Right kidney (tissue), 9 donors: ENCODE measurements around the gene MRPS33.
"Not testable (repeated sequence)": the region's sequence is repeated elsewhere in the genome, so short reads cannot be mapped to it uniquely, and the experiment has no call there.

Experiments
- DNase-seq: peaks from one replicate; pipeline ENCODE4 v3.0.0-alpha.2; 2016
- long read RNA-seq, 8 donors: transcript quantifications; one replicate each; lab custom pipeline, GENCODE V29; 2026

MRPS33 gene
- long read RNA-seq, donor 1, full-length matches to known transcripts: 89 of 115 reads
- long read RNA-seq, donor 1, partial matches to known transcripts: 26 of 115 reads
- long read RNA-seq, donor 1, other reads (novel, unspliced or antisense): 0 of 115 reads
- long read RNA-seq, donor 2, full-length matches to known transcripts: 45 of 54 reads
- long read RNA-seq, donor 2, partial matches to known transcripts: 9 of 54 reads
- long read RNA-seq, donor 2, other reads (novel, unspliced or antisense): 0 of 54 reads
- long read RNA-seq, donor 3, full-length matches to known transcripts: 25 of 34 reads
- long read RNA-seq, donor 3, partial matches to known transcripts: 9 of 34 reads
- long read RNA-seq, donor 3, other reads (novel, unspliced or antisense): 0 of 34 reads
- long read RNA-seq, donor 4, full-length matches to known transcripts: 37 of 44 reads
- long read RNA-seq, donor 4, partial matches to known transcripts: 7 of 44 reads
- long read RNA-seq, donor 4, other reads (novel, unspliced or antisense): 0 of 44 reads
- long read RNA-seq, donor 5, full-length matches to known transcripts: 41 of 47 reads
- long read RNA-seq, donor 5, partial matches to known transcripts: 6 of 47 reads
- long read RNA-seq, donor 5, other reads (novel, unspliced or antisense): 0 of 47 reads
- long read RNA-seq, donor 6, full-length matches to known transcripts: 41 of 48 reads
- long read RNA-seq, donor 6, partial matches to known transcripts: 7 of 48 reads
- long read RNA-seq, donor 6, other reads (novel, unspliced or antisense): 0 of 48 reads
- long read RNA-seq, donor 7, full-length matches to known transcripts: 54 of 63 reads
- long read RNA-seq, donor 7, partial matches to known transcripts: 0 of 63 reads
- long read RNA-seq, donor 7, other reads (novel, unspliced or antisense): 9 of 63 reads
- long read RNA-seq, donor 8, full-length matches to known transcripts: 41 of 53 reads
- long read RNA-seq, donor 8, partial matches to known transcripts: 12 of 53 reads
- long read RNA-seq, donor 8, other reads (novel, unspliced or antisense): 0 of 53 reads

DNA sequence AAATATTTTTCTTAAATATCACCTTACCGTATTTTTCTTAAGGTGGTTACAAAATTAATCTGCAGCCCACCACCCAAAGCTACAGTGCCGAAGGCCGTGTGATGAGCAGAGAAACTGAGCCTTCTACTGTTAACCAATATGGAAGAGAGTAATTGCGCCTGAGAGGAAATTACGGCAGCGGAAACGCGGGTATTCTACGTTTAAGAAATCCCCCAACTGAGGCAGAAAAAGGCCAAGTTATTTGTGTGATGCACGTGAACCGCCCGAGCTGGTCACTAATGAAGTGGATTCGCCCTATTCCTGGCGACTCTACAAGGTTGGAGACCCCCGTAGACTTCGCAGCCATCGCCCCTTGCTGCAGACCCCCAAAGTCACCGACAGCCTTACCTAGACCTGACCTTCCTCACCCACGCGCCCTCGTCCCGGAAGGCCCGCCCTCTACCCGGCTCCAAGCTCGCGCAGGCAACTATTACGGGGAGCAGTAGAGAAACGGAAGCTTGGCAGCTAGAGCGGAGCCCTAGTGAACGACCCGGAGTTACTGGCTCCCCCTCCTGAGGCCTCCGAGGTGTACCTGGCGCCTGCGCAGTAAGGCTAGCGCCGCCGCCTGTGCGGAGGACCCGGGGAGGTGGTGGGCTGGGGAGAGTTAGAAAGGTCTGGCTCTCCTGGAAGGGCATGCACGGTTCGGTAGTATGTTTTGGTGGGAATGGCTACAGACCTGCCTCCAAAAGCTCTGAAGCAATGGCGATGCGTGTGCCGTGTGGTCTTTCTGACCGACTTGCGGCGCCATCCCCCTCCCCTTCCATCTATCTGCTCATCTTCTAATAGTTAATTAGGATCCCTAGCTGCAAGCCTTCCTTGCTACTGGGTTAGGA is at the start of gene MRPS33:
TSS of gene MRPS33 (minus strand) at position 429 of the 872 bp plus-strand sequence. CDS start 4,319 bp downstream, outside the sequence.
- DNase-seq: peak; percentile 95

DNA sequence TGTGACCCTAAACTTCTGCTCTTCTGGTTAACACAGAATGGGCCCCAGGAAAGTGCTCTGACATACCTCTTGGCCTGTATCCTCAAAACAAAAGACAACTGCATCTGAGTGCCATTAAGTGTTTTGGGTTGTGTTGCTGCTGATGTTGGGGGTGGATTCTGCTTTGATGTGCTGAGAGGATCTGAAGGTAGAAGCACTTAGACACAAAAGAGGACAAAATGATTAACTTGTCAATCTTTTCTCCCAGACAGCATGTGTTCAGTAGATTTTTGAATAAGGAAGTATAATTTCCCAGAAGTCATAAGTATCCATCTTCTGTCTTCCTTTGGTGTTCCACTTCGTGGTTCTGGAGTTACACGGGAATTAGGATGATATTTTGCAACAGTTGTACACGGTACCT is 43.0 kb upstream of the MRPS33 start:
- no peak for DNase-seq

DNA sequence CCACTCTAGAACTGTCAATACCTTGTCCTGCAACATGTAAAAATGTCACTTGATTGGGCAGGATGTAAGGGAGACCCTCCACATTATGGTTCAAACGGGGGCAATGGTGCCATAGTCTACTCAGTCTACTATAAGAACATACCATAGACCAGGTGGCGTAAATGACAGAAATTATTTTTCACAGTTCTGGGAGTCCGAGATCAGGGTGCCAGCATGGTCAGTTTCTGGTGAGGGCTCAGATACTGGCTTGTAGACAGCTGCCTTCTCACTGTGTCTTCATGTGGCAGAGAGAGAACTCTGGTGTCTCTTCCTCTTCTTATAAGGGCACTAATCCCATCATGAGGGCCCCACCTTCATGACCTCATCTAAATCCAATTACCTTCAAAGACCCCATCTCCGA is 40.4 kb upstream of the MRPS33 start:
- no peak for DNase-seq

DNA sequence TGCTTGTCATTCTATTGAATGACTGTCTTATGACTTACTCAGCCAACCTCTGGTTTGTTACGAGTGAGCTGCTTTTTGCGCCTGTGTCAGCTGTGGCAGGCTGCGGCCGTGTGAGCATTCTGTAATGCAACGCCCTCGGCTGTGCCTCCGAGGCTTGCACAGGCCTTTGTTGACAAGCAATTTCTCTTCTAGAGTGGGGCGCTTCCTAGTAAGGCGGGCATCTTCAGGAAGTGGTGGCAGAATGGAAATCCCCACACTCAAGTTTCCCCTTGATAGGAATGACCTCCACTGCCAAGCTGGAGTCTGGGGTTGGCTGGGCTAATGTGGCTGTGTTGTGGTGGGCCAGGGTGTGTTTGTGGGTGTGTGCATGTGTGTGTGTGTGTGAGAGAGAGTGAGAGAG is 38.9 kb upstream of the MRPS33 start:
- DNase-seq: no peak

DNA sequence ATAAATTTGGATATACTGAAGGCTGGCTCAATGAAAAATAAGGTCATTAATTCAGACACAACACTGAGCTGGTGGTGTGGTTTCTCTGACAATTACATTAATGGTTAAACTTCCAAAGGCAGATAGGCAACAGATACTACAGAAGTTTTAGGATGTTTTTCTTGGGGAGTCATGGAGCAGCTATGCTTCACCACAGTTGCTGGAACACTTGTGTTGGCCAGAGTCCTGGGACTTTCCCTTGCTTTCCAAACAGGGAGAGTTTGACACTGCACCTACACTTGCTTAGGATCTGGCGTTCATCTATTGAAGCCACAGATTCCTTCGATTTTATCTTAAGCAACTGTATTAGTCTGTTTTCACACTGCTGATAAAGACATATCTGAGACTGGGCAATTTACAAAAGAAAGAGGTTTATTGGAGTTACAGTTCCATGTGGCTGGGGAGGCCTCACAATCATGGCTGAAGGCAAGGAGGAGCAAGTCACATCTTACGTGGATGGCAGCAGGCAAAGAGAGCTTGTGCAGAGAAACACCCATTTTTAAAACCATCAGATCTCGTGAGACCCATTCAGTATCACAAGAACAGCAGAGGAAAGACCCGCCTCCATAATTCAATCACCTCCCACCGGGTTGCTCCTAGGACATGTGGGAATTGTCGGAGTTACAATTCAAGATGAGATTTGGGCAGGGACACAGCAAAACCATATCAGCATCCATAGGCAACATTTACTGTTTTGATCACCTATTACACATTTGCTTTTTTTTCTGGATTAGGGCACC is 31.3 kb upstream of the MRPS33 start:
- no peak for DNase-seq

DNA sequence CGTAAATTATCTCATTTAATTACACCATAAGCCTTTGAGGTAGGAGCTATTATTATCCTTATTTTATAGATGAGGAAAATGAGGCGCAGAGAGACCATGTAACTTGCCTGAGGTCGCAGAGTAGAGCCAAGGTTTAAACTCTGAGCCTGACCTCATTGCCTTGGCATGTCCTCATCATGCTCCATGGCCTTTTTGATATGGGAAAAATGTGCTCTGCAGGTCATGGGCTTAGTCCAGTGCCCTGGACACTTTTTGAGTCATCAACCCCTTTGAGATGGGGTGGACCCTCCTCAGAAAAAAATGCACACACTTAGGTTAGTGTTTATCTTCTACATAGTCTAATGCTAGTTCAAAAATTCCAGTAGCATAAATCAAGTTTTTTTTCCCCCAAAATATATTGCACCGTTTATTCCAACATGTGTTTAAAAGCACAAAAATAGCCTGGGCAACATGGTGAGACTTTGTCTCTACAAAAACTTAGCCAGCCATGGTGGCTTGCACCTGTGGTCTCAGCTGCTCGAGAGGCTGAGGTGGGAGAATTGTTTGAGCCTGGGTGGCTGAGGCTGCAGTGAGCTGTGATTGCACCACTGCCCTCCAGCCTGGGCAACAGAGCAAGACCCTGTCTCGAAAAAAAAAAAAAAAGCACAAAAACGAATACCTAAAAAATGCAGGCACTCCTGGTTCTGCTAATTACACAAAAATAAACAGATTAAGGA is 30.5 kb upstream of the MRPS33 start:
- no peak for DNase-seq

DNA sequence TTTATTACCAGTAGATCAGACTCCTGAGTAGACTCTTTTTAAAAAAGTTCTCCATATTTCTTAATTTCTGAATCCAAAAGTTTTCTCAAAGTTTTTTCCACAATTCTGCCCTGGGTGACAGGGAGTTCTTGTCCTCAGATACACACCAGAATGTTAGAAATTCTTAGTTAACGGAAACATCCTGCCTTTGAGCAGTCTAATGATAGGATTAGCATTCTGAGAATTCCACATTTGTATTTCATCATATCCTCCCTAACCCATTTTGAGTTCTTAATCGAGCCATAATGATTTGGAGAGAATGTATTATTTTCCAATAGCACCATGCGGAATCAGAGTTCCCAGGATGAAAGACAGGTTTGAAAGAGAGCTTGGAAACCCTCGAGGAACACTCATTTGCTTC is 28.9 kb upstream of the MRPS33 start:
- DNase-seq: no peak

DNA sequence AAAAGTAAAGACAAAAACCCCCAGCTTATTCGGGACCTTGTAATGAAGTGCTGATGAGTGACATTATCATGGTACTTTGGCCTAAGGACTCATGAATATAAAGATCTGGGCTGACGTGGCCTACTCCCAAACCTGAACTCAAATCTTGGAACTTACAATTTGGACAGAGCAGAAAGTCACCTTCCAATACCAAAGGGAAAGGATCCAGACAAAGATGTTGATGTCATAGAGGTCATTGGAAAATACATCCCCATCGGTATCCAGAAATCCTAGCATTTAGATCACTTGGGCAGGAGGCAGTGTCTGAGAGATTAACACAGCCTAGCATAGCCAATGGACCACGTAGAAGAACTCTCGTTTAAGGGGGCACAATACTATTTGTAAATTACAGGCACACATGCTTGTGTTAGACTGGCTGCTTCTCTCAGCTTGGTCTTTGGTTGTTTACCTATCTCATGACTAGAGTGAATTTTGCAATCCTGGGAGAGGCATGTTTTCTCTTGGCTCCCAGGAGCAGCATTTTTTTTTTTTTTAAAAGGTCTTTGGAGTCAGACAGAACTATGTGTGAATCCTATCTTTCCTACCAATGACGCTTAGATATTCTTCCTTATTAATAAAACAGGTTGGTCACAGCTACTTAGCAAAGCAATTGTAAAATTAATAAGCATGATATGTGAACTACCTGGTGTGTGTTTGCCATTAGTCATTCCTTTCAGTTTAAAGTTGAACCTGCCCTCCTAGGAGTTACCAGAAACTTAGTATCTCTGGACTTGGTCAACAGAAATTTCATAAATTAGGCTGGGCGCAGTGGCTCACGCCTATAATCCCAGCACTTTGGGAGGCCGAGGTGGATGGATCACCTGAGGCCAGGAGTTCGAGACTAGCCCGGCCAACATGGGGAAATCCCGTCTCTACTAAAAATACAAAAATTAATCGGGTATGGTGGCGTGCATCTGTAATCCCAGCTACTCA is 27.8 kb upstream of the MRPS33 start:
- DNase-seq: no peak

DNA sequence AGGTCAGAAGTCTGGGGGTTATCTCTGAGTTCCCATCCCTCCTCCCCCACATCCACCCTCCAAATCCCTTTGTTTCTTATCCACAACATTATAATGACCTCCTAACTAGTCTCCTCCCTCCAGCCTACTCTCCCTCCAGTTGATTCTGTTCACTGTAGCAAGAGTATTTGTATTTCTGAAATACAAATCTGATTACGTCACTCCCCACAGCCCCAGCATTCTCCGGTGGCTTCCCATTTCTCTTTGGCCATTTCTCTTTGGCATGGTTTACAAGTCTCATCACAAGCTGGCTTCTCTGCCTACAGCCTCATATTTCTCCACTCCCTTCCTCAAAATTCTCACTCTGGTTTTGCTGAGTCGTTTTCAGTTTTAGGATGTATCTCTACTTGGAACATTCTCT is 24.6 kb upstream of the MRPS33 start:
- DNase-seq: no peak

DNA sequence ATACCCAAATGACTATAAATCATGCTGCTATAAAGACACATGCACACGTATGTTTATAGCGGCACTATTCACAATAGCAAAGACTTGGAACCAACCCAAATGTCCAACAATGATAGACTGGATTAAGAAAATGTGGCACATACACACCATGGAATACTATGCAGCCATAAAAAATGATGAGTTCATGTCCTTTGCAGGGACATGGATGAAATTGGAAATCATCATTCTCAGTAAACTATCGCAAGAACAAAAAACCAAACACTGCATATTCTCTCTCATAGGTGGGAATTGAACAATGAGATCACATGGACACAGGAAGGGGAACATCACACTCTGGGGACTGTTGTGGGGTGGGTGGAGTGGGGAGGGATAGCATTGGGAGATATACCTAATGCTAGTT is 23.3 kb upstream of the MRPS33 start:
- DNase-seq: not testable (repeated sequence)

DNA sequence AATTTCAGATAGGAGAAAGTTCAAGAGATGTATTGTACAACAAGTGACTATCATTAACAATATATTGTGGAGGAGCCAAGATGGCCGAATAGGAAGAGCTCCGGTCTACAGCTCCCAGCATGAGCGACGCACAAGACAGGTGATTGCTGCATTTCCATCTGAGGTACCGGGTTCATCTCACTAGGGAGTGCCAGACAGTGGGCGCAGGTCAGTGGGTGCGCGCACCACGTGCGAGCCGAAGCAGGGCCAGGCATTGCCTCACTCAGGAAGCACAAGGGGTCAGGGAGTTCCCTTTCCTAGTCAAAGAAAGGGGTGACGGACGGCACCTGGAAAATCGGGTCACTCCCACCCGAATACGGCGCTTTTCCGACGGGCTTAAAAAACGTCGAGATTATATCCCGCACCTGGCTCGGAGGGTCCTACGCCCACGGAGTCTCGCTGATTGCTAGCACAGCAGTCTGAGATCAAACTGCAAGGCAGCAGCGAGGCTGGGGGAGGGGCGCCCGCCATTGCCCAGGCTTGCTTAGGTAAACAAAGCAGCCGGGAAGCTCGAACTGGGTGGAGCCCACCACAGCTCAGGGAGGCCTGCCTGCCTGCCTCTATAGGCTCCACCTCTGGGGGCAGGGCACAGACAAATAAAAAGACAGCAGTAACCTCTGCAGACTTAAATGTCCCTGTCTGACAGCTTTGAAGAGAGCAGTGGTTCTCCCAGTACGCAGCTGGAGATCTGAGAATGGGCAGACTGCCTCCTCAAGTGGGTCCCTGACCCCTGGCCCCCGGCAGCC is 18.0 kb upstream of the MRPS33 start:
- DNase-seq: not testable (repeated sequence)

DNA sequence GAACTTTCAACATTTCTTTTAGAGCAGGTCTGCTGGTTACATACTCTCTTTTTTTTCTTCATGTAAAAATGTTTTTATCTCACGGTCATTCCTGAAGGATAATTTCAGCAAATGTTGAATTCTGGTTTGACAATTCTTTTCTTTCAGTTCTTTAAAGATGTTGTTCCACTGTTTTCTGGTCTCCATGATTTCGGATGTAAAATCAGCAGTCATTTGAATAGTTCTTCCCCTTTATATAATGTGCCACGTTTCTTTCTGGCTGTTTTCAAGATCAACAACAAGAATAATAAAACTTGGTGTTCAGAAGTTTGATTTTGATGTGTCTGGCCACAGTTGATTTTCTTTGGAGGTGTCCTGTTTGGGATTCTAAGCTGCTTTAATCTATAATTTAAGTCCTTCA is 14.0 kb upstream of the MRPS33 start:
- DNase-seq: no peak

DNA sequence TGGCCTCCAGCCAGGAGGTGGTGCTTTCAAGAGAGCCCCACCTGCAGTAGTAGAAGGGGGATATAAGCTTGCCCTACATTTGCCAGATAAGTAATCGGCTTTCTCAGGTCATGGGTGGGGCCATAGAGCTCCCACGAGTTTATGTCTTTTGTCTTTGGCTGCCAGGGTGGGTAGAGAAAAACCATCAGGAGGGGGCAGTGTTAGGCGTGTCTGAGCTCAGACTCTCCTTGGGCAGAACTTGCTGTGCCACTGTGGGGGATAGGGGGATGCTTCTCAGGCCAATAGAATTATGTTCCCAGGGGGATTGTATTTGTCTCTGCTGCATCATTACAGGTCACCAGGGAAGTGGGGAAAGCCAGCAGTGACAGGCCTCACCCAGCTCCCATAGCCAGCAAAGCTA is 12.3 kb upstream of the MRPS33 start:
- no peak for DNase-seq

DNA sequence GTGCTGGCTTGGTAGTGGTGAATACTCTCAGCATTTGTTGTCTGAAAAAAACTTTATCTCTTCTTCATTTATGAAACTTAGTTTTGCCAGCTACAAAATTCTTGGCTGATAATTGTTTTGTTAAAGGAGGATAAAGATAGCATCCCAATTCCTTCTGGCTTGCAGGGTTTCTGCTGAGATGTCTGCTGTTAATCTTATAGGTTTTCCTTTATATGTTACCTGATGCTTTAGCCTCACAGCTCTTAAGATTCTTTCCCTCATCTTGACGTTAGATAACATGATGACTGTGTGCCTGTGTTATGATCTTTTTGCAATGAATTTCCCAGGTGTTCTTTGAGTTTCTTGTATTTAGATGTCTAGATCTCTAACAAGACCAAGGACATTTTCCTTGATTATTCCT is 9.9 kb upstream of the MRPS33 start:
- DNase-seq: no peak

DNA sequence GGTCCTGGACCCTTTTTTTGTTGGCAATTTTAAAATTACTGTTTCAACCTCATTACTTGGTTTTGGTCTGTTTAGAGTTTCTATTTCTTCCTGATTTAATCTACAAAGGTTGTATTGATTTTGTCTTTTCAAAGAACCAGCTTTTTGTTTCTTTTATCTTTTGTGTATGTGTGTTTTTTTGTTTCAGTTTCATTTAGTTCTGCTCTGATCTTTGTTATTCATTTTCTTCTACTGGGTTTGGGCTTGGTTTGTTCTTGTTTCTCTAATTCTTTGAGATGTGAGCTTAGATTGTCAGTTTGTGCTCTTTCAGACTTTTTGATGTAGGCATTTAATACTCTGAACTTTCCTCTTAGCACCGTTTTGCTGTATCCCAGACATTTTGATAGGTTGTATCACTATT is 8.5 kb upstream of the MRPS33 start:
- no peak for DNase-seq

DNA sequence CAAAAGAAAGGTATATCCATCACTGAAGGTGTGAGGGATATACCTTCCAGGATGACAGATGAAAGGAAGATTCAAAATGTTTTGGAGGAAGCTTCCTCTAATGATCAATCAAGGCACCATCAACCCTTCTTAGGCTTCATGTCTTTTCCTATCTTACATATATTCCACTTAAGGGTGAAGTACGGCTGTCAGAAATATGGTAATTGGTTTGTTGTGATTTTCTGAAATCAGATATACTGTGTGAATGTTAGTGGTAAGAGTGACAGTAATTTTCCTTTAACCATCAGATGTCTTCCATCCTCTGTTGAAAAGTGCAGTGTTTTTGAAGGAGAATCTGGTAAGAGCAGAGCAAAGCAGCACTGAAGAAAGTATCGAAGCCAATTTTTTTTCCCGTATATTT is 2.8 kb upstream of the MRPS33 start:
- no peak for DNase-seq

DNA sequence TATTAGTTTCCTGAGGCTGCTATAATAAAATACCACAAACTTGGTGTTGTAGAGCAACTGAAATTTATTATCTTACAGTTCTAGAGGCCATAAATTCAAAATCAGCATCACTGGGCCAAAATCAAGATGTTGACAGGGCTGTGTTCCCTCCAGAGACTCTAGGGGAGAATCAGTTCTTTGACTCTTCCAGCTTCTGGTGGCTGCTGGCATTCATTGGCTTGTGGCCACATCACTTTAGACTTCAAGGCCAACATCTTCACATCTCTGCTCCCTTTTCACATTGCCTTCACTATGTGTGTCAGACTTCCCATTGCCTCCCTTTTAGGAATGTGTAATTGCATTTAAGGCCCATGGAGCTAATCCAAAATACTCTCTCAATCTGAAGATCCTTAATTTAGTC is 1.6 kb upstream of the MRPS33 start:
- no peak for DNase-seq

DNA sequence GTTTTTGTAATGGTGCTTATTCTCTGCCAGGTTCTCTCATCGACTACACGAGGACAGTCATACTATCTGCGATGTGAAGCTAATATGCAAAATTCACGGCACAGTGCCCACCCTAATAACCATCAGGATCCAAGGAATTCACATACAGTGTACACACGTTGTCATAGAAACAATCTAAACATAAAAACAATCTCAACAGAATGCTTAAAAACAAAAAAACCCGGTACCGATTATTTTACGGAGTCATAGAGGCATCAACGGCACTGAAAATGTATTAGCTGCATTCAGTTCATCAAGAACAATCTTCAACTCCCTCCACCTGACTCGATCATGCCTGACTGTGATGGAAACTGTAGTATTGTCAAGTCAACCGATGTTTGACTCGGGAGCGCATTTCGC is 628 bp downstream of the MRPS33 start:
- DNase-seq: no peak

DNA sequence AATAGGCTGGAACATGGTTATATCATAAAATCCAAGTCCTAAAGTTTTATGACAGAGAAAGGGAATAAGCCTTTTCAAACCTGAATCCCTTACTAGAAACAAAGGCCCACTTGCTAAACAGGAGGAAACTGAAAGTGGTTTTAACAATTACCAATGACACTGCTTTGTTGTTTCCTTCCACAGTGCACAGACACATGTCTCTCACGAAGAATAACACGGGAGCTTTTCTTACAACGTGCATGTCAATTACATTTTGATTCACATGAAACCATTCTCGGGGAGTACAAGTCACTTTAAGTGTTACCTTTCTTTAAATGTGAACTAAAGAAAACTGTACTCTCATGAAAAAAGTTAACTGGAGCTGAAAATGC is 1.4 kb downstream of the MRPS33 start:
- DNase-seq: no peak
